Spleen (tissue), 11 donors: Measurements from ENCODE around the gene NDUFA13. TPM values are rescaled to one million over a fixed set of nuclear protein-coding genes. Genes with fewer than 3 reads are reported as not detected.

ENCODE experiments used
- DNase-seq: peaks from one replicate; pipeline ENCODE4 v3.0.0-alpha.2; 2020
- H3K27ac ChIP-seq, 8 donors: fragments of 200-600 bp; sonication (generic) in 7 of 8; 1 replicate in 4 of 8; 2 replicates in 4 of 8; pipeline versions ENCODE4 v1.5.0 to v1.8.0; 2016 to 2021; ENCODE audit warnings: inconsistent platforms in 4 of 8, mild to moderate bottlenecking in 4 of 8, moderate library complexity in 1 of 8
- H3K27me3 ChIP-seq, 7 donors: fragments of 200-600 bp; sonication (generic) in 6 of 7; replicated peaks in 1 of 7; 1 replicate in 4 of 7; 2 replicates in 3 of 7; pipeline versions ENCODE4 v1.5.0 to v1.8.0; 2016 to 2021; ENCODE audit warnings: inconsistent platforms in 3 of 7, mild to moderate bottlenecking in 1 of 7
- H3K36me3 ChIP-seq, 6 donors: fragments of 200-600 bp; sonication (generic) in 5 of 6; 1 replicate in 4 of 6; 2 replicates in 2 of 6; pipeline versions ENCODE4 v1.5.0 to v1.8.0; 2016 to 2021; ENCODE audit warnings: inconsistent platforms in 2 of 6
- H3K4me1 ChIP-seq, 6 donors: fragments of 200-600 bp; sonication (generic) in 5 of 6; 1 replicate in 3 of 6; 2 replicates in 3 of 6; pipeline versions ENCODE4 v1.5.0 to v1.8.0; 2016 to 2021; ENCODE audit warnings: inconsistent platforms in 3 of 6
- H3K4me3 ChIP-seq, 8 donors: fragments of 200-600 bp; sonication (generic) in 7 of 8; 1 replicate in 4 of 8; 2 replicates in 4 of 8; pipeline versions ENCODE4 v1.5.0 to v1.8.0; 2016 to 2021; ENCODE audit warnings: inconsistent platforms in 4 of 8, mild to moderate bottlenecking in 4 of 8, moderate library complexity in 2 of 8
- H3K9me3 ChIP-seq, 8 donors: fragments of 200-600 bp; sonication (generic) in 7 of 8; 1 replicate in 4 of 8; 2 replicates in 4 of 8; pipeline versions ENCODE4 v1.5.0 to v1.8.0; 2016 to 2021; ENCODE audit warnings: inconsistent platforms in 4 of 8
- CTCF ChIP-seq, 11 experiments: fragments of 200-600 bp in 7 of 11; fragments of 450-650 bp in 4 of 11; sonication (generic) in 4 of 11; IDR thresholded peaks in 8 of 11; conservative IDR thresholded peaks in 3 of 11; 1 replicate in 7 of 11; 2 replicates in 4 of 11; pipeline versions ENCODE4 v1.4.0 to v1.8.0; 2016 to 2021; ENCODE audit warnings: antibody characterized with exemption in 11 of 11, inconsistent platforms in 4 of 11, mild to moderate bottlenecking in 1 of 11
- POLR2A ChIP-seq, 3 donors: fragments of 450-650 bp; IDR thresholded peaks; one replicate each; pipeline ENCODE4 v1.5.1; 2017; ENCODE audit warnings: antibody characterized with exemption in 3 of 3, mild to moderate bottlenecking in 1 of 3
- POLR2AphosphoS5 ChIP-seq, 3 donors: sonication (generic); formaldehyde crosslinking; IDR thresholded peaks; one replicate each; pipeline ENCODE4 v1.5.1; 2017; ENCODE audit warnings: antibody characterized with exemption in 3 of 3
- WGBS, 5 donors: extraction: QIAGEN DNeasy Blood & Tissue Kit in 3 of 5; methylation state at CpG; one replicate each; pipeline versions ENCODE4 v1.1.5 to v1.1.7; 2013 to 2018; 5-methylcytosine and 5-hydroxymethylcytosine counted together
- intact Hi-C: fragments of 100-400 bp; cut with DNase I; formaldehyde crosslinking; loops from one replicate; pipeline ENCODE4 v1.15.0; 2023; ENCODE audit warnings: low total_unique reads
- polyA plus RNA-seq, 3 donors: library from polyadenylated mRNA; stranded (reverse); fragments of 200-250 nt; gene quantifications; one replicate each; pipeline ENCODE4 v1.2.1, GENCODE V29; 2013
- total RNA-seq, 7 donors: library from RNA; depleted of rRNA in 3 of 7; stranded (reverse); fragments of >200 nt in 3 of 7; fragmentation: NEBNext Ultra II Directional in 4 of 7; extraction: Animal tissue kit (Norgen Biotek cat#: 25700) in 4 of 7; gene quantifications; one replicate each; pipeline versions ENCODE4 v1.1.0 to v1.2.1, GENCODE V29; 2016 to 2021
- donor health status: healthy with polysubstance abuse.
- donor health status: DM: no; HTN: no; CAD: no; lungs with moderate emphysema.
- donor health status: DM: no; HTN: no; CAD: no.
- donor health status: Bipolar disorder and iron deficiency.
- donor health status: healthy.
- donor health status: DM: no; HTN: no; CAD: no.
- donor health status: DM: yes; HTN: yes; CAD: no.

Gene NDUFA13
- total and polyA plus RNA-seq, 10 donors: 24.0 to 224 (median 197) TPM

GRCh38 chr19:19527371-19527656 lies 11.3 kb downstream of the NDUFA13 start:
- DNase-seq: no peak
- Histone ChIP-seq H3K4me1 (peaks cover 4 to 79% (median 35%) of the 10 kb centered on the region in 6 donors), H3K9me3 (no peaks in the 10 kb centered on the region), H3K36me3 (peaks cover 0 to 74% (median 38%) of the 10 kb centered on the region in 6 donors), H3K4me3 (no peak overlapping the region), H3K27ac (no peak overlapping the region), H3K27me3 (no peaks in the 10 kb centered on the region)
- intact Hi-C loops: no loop called here
- TF ChIP-seq POLR2AphosphoS5 (IDR thresholded peaks at IDR 0.05) (peak in 1 of 3 donors; percentile 42), POLR2A (IDR thresholded peaks at IDR 0.05) (no peak), CTCF (IDR thresholded peaks at IDR 0.05 in 8 of 11, conservative IDR thresholded peaks at IDR 0.05 in 3 of 11) (no peak)
- 89 to 97% (median 94%) methylated on average over 7 to 9 of the region's 9 CpGs for WGBS, 5 donors

GRCh38 chr19:19527674-19528625 lies 11.9 kb downstream of the NDUFA13 start:
- no peak for TF ChIP-seq POLR2A (IDR thresholded peaks at IDR 0.05)
- TF ChIP-seq POLR2AphosphoS5 (IDR thresholded peaks at IDR 0.05): peak in 2 of 3 donors; percentile 3 to 27
- Histone ChIP-seq H3K36me3 (peaks cover 0 to 73% (median 38%) of the 10 kb centered on the region in 6 donors), H3K9me3 (no peaks in the 10 kb centered on the region), H3K4me1 (peaks cover 6 to 80% (median 40%) of the 10 kb centered on the region in 6 donors), H3K27ac (no peak overlapping the region), H3K27me3 (no peaks in the 10 kb centered on the region), H3K4me3 (no peak overlapping the region)
- intact Hi-C loops: no loop called here
- no peak for DNase-seq
- 86 to 95% (median 93%) methylated on average over 16 to 27 of the region's 27 CpGs for WGBS, 5 donors

- Histone ChIP-seq H3K4me3 (peak within 1 kb of the TSS in 2 of 8 donors; percentile 13 to 17), H3K9me3 (no peaks in the 10 kb centered on the region), H3K4me1 (peaks cover 6 to 70% (median 37%) of the 10 kb centered on the region in 6 donors), H3K27ac (peak within 1 kb of the TSS in 1 of 8 donors; percentile 48), H3K36me3 (peaks cover 0 to 63% (median 32%) of the 10 kb centered on the region in 6 donors), H3K27me3 (no peaks in the 10 kb centered on the region)
- intact Hi-C loops: no loop called here
- 65 to 93% (median 72%) methylated on average over 21 to 50 of the region's 50 CpGs for WGBS, 5 donors
- TF ChIP-seq POLR2AphosphoS5 (IDR thresholded peaks at IDR 0.05) (peak in 2 of 3 donors; percentile 32 to 67), CTCF (IDR thresholded peaks at IDR 0.05 in 8 of 11, conservative IDR thresholded peaks at IDR 0.05 in 3 of 11) (no peak)
- no peak for DNase-seq
These were observed 12.9 kb downstream of the NDUFA13 start, which contains the start of gene YJEFN3 for GRCh38 chr19:19528721-19529490. Gene YJEFN3, plus strand, starts transcription at chr19:19528911. Its CDS starts 22 bp downstream, at chr19:19528933.

- intact Hi-C loops: loop anchor here (5.0 kb wide), 2 partner anchors 112 to 432 kb away; partner anchors contain the start of gene GMIP
- 77 to 89% (median 78%) methylated on average over 11 of the region's 11 CpGs for whole genome bisulfite sequencing, 5 donors
- Histone ChIP-seq H3K4me3 (no peak overlapping the region), H3K27me3 (no peaks in the 10 kb centered on the region), H3K4me1 (peaks cover 6 to 60% (median 30%) of the 10 kb centered on the region in 6 donors), H3K36me3 (peaks cover 0 to 56% (median 29%) of the 10 kb centered on the region in 6 donors), H3K9me3 (no peaks in the 10 kb centered on the region), H3K27ac (peak overlapping the region in 1 of 8 donors; percentile 48)
- no peak for DNase-seq
- TF ChIP-seq POLR2AphosphoS5 (IDR thresholded peaks at IDR 0.05) (no peak), POLR2A (IDR thresholded peaks at IDR 0.05) (no peak), CTCF (IDR thresholded peaks at IDR 0.05 in 8 of 11, conservative IDR thresholded peaks at IDR 0.05 in 3 of 11) (no peak)
These were observed 13.9 kb downstream of the NDUFA13 start for GRCh38 chr19:19529783-19530422.
